ENCODE results near the gene NHS. TPM values are rescaled to one million over a fixed set of nuclear protein-coding genes. Genes with fewer than 3 reads are reported as not detected.
"Not testable (repeated sequence)": the region's sequence is repeated elsewhere in the genome, so short reads cannot be mapped to it uniquely, and the experiment has no call there.

NHS gene
- total RNA-seq, 6 experiments from 2014 or later: 0.06 to 0.27 (median 0.12) TPM

DNA sequence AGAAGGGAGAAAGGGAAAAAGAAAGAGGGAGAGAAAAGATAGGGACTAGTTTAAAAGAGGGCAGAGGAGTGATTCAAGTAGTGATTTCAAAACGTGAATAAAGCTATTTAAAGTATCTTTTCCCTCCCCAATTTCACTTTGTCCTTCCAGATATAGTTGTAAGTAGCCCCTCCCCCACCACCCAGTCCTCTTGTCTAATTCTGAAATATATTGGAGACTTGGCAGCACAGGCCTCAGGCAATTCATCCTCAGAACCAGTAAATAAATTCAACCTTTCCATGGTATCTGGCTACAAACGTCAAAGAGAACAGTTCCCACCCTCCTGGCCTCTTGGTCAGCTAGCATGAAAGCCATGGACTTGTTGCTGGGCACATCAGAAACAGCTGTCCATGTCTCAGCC lies 192.8 kb downstream of the NHS start:
- DNase-seq (no peak), ATAC-seq (no peak)
- TF ChIP-seq POLR2A (IDR thresholded peaks at IDR 0.05): no peak
- no peak for TF ChIP-seq CTCF (IDR thresholded peaks at IDR 0.05)
- whole genome bisulfite sequencing (ENCODE audit: insufficient coverage, low coverage, low lambda C conversion rate, missing lambda C conversion rate): 6% methylated on average over 2 of the region's 2 CpGs
- no peaks in the 10 kb centered on the region for H3K27me3 ChIP-seq
- H3K4me1 ChIP-seq: no peaks in the 10 kb centered on the region
- no peak overlapping the region for H3K27ac ChIP-seq
- intact Hi-C loops (cut with DNase I): no loop called here
- no peaks in the 10 kb centered on the region for H3K9me3 ChIP-seq
- no peak overlapping the region for H3K4me3 ChIP-seq
- no peaks in the 10 kb centered on the region for H3K36me3 ChIP-seq

GRCh38 chrX:17568804-17569203 lies 193.8 kb downstream of the NHS start:
- H3K27me3 ChIP-seq; intact Hi-C loops (cut with DNase I); DNase-seq; H3K27ac ChIP-seq; ATAC-seq; H3K9me3 ChIP-seq; H3K4me1 ChIP-seq; H3K4me3 ChIP-seq; H3K36me3 ChIP-seq: not testable (repeated sequence)
- WGBS (ENCODE audit: insufficient coverage, low coverage, low lambda C conversion rate, missing lambda C conversion rate): 78% methylated on average over 3 of the region's 3 CpGs

DNA sequence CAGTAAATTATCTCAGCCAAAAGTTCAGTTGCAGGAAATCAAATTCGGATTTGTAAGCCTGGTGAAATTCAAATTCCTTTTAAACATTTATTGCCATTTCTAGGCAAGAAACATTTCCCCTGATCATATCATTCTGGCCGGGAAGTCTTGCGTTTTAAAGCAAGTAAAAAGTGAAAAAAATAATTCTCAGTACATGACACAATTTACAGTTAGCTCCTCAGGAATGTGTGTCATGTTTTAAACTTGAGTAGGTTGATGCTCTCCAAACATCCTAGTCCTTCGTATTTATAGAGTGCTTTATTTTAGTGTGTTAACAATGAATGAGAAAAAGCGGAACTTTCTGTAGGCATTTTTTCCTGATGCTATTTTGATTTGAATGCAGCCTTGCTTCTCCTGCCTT lies 204.0 kb downstream of the NHS start:
- H3K4me1 ChIP-seq: no peaks in the 10 kb centered on the region
- no peak overlapping the region for H3K27ac ChIP-seq
- DNase-seq (no peak), ATAC-seq (no peak)
- no peaks in the 10 kb centered on the region for H3K27me3 ChIP-seq
- no peaks in the 10 kb centered on the region for H3K36me3 ChIP-seq
- WGBS (ENCODE audit: insufficient coverage, low coverage, low lambda C conversion rate, missing lambda C conversion rate): 37% methylated on average over 5 of the region's 5 CpGs
- TF ChIP-seq CTCF (IDR thresholded peaks at IDR 0.05): no peak
- no peak for TF ChIP-seq POLR2A (IDR thresholded peaks at IDR 0.05)
- intact Hi-C loops (cut with DNase I): no loop called here
- H3K9me3 ChIP-seq: no peaks in the 10 kb centered on the region
- H3K4me3 ChIP-seq: no peak overlapping the region

- 18% methylated on average over 6 of the region's 6 CpGs for WGBS (ENCODE audit: insufficient coverage, low coverage, low lambda C conversion rate, missing lambda C conversion rate)
These were observed 205.6 kb downstream of the NHS start for GRCh38 chrX:17580539-17581152.

GRCh38 chrX:17581641-17582040 lies 206.6 kb downstream of the NHS start:
- no peak overlapping the region for H3K27ac ChIP-seq
- H3K27me3 ChIP-seq: no peaks in the 10 kb centered on the region
- DNase-seq (no peak), ATAC-seq (no peak)
- no peak overlapping the region for H3K4me3 ChIP-seq
- TF ChIP-seq CTCF (IDR thresholded peaks at IDR 0.05) (no peak), POLR2A (IDR thresholded peaks at IDR 0.05) (no peak)
- 29% methylated on average over 5 of the region's 5 CpGs for WGBS (ENCODE audit: insufficient coverage, low coverage, low lambda C conversion rate, missing lambda C conversion rate)
- H3K9me3 ChIP-seq: no peaks in the 10 kb centered on the region
- intact Hi-C loops (cut with DNase I): no loop called here
- no peaks in the 10 kb centered on the region for H3K36me3 ChIP-seq
- H3K4me1 ChIP-seq: no peaks in the 10 kb centered on the region

More at GRCh38 chrX:17580539-17581152, 205.6 kb downstream of the NHS start:
- H3K27me3 ChIP-seq: no peaks in the 10 kb centered on the region
- H3K9me3 ChIP-seq: no peaks in the 10 kb centered on the region
- H3K36me3 ChIP-seq: no peaks in the 10 kb centered on the region
- H3K27ac ChIP-seq: no peak overlapping the region
- TF ChIP-seq POLR2A (IDR thresholded peaks at IDR 0.05): no peak
- no peak for TF ChIP-seq CTCF (IDR thresholded peaks at IDR 0.05)
- DNase-seq (no peak), ATAC-seq (no peak)
- intact Hi-C loops (cut with DNase I): no loop called here
- no peak overlapping the region for H3K4me3 ChIP-seq
- H3K4me1 ChIP-seq: no peaks in the 10 kb centered on the region
